ENCODE measurements around the gene SLC39A1. TPM values are rescaled to one million over a fixed set of nuclear protein-coding genes. Genes with fewer than 3 reads are reported as not detected.

The SLC39A1 gene
- total RNA-seq, 1 experiment from 2014 or later: 27.1 TPM

- Histone ChIP-seq H3K27me3 (ENCODE audit: low read length) (no peaks in the 10 kb centered on the region), H3K9me3 (ENCODE audit: low read length) (no peaks in the 10 kb centered on the region), H3K4me1 (ENCODE audit: low read length) (peaks cover 37% of the 10 kb centered on the region), H3K79me2 (ENCODE audit: low read length) (peaks cover 32% of the 10 kb centered on the region), H3K4me3 (ENCODE audit: low read length) (peak overlapping the region; percentile 78), H4K20me1 (ENCODE audit: insufficient read depth, low read depth, low read length) (no peaks in the 10 kb centered on the region), H3K4me2 (ENCODE audit: low read depth, low read length, poor library complexity, severe bottlenecking) (peak overlapping the region; percentile 98), H2AFZ (ENCODE audit: low read length) (no peak overlapping the region), H3K9ac (ENCODE audit: low read length) (peak overlapping the region; percentile 94), H3K27ac (ENCODE audit: low read length) (peak overlapping the region; percentile 96), H3K36me3 (ENCODE audit: insufficient read depth, low read length) (peaks cover 17% of the 10 kb centered on the region), H3K9me2 (replicated peaks; ENCODE audit: insufficient read depth, low read length) (no peaks in the 10 kb centered on the region)
- DNase-seq: peak; percentile 56
Observed at GRCh38 chr1:153944827-153945117, 18.6 kb downstream of the SLC39A1 start.

- peak overlapping the region; percentile 94 for H3K9ac ChIP-seq (ENCODE audit: low read length)
- peaks cover 32% of the 10 kb centered on the region for H3K79me2 ChIP-seq (ENCODE audit: low read length)
- peak overlapping the region; percentile 78 for H3K4me3 ChIP-seq (ENCODE audit: low read length)
- peaks cover 17% of the 10 kb centered on the region for H3K36me3 ChIP-seq (ENCODE audit: insufficient read depth, low read length)
- H3K27ac ChIP-seq (ENCODE audit: low read length): peak overlapping the region; percentile 96
- DNase-seq: no peak
- H3K4me1 ChIP-seq (ENCODE audit: low read length): peaks cover 37% of the 10 kb centered on the region
- H4K20me1 ChIP-seq (ENCODE audit: insufficient read depth, low read depth, low read length): no peaks in the 10 kb centered on the region
- peak overlapping the region; percentile 98 for H3K4me2 ChIP-seq (ENCODE audit: low read depth, low read length, poor library complexity, severe bottlenecking)
- no peaks in the 10 kb centered on the region for H3K9me2 ChIP-seq (replicated peaks; ENCODE audit: insufficient read depth, low read length)
- H3K9me3 ChIP-seq (ENCODE audit: low read length): no peaks in the 10 kb centered on the region
- no peaks in the 10 kb centered on the region for H3K27me3 ChIP-seq (ENCODE audit: low read length)
- H2AFZ ChIP-seq (ENCODE audit: low read length): no peak overlapping the region
Observed at GRCh38 chr1:153944005-153944826, 19.1 kb downstream of the SLC39A1 start.

GRCh38 chr1:153942766-153943549 is 20.4 kb downstream of the SLC39A1 start:
- Histone ChIP-seq H3K4me1 (ENCODE audit: low read length) (peaks cover 30% of the 10 kb centered on the region), H3K27ac (ENCODE audit: low read length) (no peak overlapping the region), H4K20me1 (ENCODE audit: insufficient read depth, low read depth, low read length) (no peaks in the 10 kb centered on the region), H3K79me2 (ENCODE audit: low read length) (peaks cover 32% of the 10 kb centered on the region), H3K9me2 (replicated peaks; ENCODE audit: insufficient read depth, low read length) (no peaks in the 10 kb centered on the region), H3K27me3 (ENCODE audit: low read length) (no peaks in the 10 kb centered on the region), H2AFZ (ENCODE audit: low read length) (no peak overlapping the region), H3K4me2 (ENCODE audit: low read depth, low read length, poor library complexity, severe bottlenecking) (no peak overlapping the region), H3K36me3 (ENCODE audit: insufficient read depth, low read length) (peaks cover 21% of the 10 kb centered on the region), H3K4me3 (ENCODE audit: low read length) (no peak overlapping the region), H3K9ac (ENCODE audit: low read length) (no peak overlapping the region), H3K9me3 (ENCODE audit: low read length) (no peaks in the 10 kb centered on the region)
- no peak for DNase-seq

GRCh38 chr1:153941826-153942725 is 21.3 kb downstream of the SLC39A1 start:
- Histone ChIP-seq H3K4me1 (ENCODE audit: low read length) (peaks cover 23% of the 10 kb centered on the region), H3K4me2 (ENCODE audit: low read depth, low read length, poor library complexity, severe bottlenecking) (no peak overlapping the region), H3K27ac (ENCODE audit: low read length) (no peak overlapping the region), H3K9ac (ENCODE audit: low read length) (no peak overlapping the region), H4K20me1 (ENCODE audit: insufficient read depth, low read depth, low read length) (no peaks in the 10 kb centered on the region), H3K27me3 (ENCODE audit: low read length) (no peaks in the 10 kb centered on the region), H3K9me2 (replicated peaks; ENCODE audit: insufficient read depth, low read length) (no peaks in the 10 kb centered on the region), H3K4me3 (ENCODE audit: low read length) (no peak overlapping the region), H3K9me3 (ENCODE audit: low read length) (no peaks in the 10 kb centered on the region), H3K36me3 (ENCODE audit: insufficient read depth, low read length) (peaks cover 29% of the 10 kb centered on the region), H2AFZ (ENCODE audit: low read length) (no peak overlapping the region), H3K79me2 (ENCODE audit: low read length) (peaks cover 32% of the 10 kb centered on the region)
- DNase-seq: no peak

GRCh38 chr1:153940756-153941155 is 22.6 kb downstream of the SLC39A1 start:
- Histone ChIP-seq H3K9me3 (ENCODE audit: low read length) (no peaks in the 10 kb centered on the region), H3K36me3 (ENCODE audit: insufficient read depth, low read length) (peaks cover 38% of the 10 kb centered on the region), H3K79me2 (ENCODE audit: low read length) (peaks cover 32% of the 10 kb centered on the region), H3K27me3 (ENCODE audit: low read length) (no peaks in the 10 kb centered on the region), H3K4me2 (ENCODE audit: low read depth, low read length, poor library complexity, severe bottlenecking) (no peak overlapping the region), H3K9me2 (replicated peaks; ENCODE audit: insufficient read depth, low read length) (no peaks in the 10 kb centered on the region), H3K4me1 (ENCODE audit: low read length) (peaks cover 18% of the 10 kb centered on the region), H2AFZ (ENCODE audit: low read length) (no peak overlapping the region), H3K9ac (ENCODE audit: low read length) (no peak overlapping the region), H3K4me3 (ENCODE audit: low read length) (no peak overlapping the region), H3K27ac (ENCODE audit: low read length) (no peak overlapping the region), H4K20me1 (ENCODE audit: insufficient read depth, low read depth, low read length) (no peaks in the 10 kb centered on the region)
- no peak for DNase-seq

GRCh38 chr1:153939476-153939875 is 23.9 kb downstream of the SLC39A1 start:
- H3K36me3 ChIP-seq (ENCODE audit: insufficient read depth, low read length): peaks cover 38% of the 10 kb centered on the region
- H3K79me2 ChIP-seq (ENCODE audit: low read length): peaks cover 20% of the 10 kb centered on the region
- H3K27me3 ChIP-seq (ENCODE audit: low read length): no peaks in the 10 kb centered on the region
- no peak overlapping the region for H3K9ac ChIP-seq (ENCODE audit: low read length)
- no peaks in the 10 kb centered on the region for H4K20me1 ChIP-seq (ENCODE audit: insufficient read depth, low read depth, low read length)
- H3K4me1 ChIP-seq (ENCODE audit: low read length): peaks cover 9% of the 10 kb centered on the region
- no peak for DNase-seq
- no peak overlapping the region for H2AFZ ChIP-seq (ENCODE audit: low read length)
- no peak overlapping the region for H3K4me3 ChIP-seq (ENCODE audit: low read length)
- H3K27ac ChIP-seq (ENCODE audit: low read length): no peak overlapping the region
- no peak overlapping the region for H3K4me2 ChIP-seq (ENCODE audit: low read depth, low read length, poor library complexity, severe bottlenecking)
- no peaks in the 10 kb centered on the region for H3K9me3 ChIP-seq (ENCODE audit: low read length)
- H3K9me2 ChIP-seq (replicated peaks; ENCODE audit: insufficient read depth, low read length): no peaks in the 10 kb centered on the region

GRCh38 chr1:153938996-153939395 is 24.3 kb downstream of the SLC39A1 start:
- H3K27ac ChIP-seq (ENCODE audit: low read length): no peak overlapping the region
- peaks cover 15% of the 10 kb centered on the region for H3K79me2 ChIP-seq (ENCODE audit: low read length)
- H4K20me1 ChIP-seq (ENCODE audit: insufficient read depth, low read depth, low read length): no peaks in the 10 kb centered on the region

More at GRCh38 chr1:153938996-153939395, 24.3 kb downstream of the SLC39A1 start:
- Histone ChIP-seq H3K27me3 (ENCODE audit: low read length) (no peaks in the 10 kb centered on the region), H2AFZ (ENCODE audit: low read length) (no peak overlapping the region), H3K9me2 (replicated peaks; ENCODE audit: insufficient read depth, low read length) (no peaks in the 10 kb centered on the region), H3K4me1 (ENCODE audit: low read length) (peaks cover 4% of the 10 kb centered on the region), H3K4me3 (ENCODE audit: low read length) (no peak overlapping the region), H3K36me3 (ENCODE audit: insufficient read depth, low read length) (peaks cover 38% of the 10 kb centered on the region), H3K4me2 (ENCODE audit: low read depth, low read length, poor library complexity, severe bottlenecking) (no peak overlapping the region), H3K9ac (ENCODE audit: low read length) (no peak overlapping the region), H3K9me3 (ENCODE audit: low read length) (no peaks in the 10 kb centered on the region)
- DNase-seq: no peak

Data from Karpas-422 (cell line).